ENCODE data around the gene NGEF. TPM values are rescaled to one million over a fixed set of nuclear protein-coding genes. Genes with fewer than 3 reads are reported as not detected.
A peak's percentile ranks its signal among the peaks of the same experiment; 100 is the strongest.
"Not testable (repeated sequence)": the region's sequence is repeated elsewhere in the genome, so short reads cannot be mapped to it uniquely, and the experiment has no call there.

The NGEF gene
- total RNA-seq, 1 experiment from 2014 or later: 0.34 TPM

DNA sequence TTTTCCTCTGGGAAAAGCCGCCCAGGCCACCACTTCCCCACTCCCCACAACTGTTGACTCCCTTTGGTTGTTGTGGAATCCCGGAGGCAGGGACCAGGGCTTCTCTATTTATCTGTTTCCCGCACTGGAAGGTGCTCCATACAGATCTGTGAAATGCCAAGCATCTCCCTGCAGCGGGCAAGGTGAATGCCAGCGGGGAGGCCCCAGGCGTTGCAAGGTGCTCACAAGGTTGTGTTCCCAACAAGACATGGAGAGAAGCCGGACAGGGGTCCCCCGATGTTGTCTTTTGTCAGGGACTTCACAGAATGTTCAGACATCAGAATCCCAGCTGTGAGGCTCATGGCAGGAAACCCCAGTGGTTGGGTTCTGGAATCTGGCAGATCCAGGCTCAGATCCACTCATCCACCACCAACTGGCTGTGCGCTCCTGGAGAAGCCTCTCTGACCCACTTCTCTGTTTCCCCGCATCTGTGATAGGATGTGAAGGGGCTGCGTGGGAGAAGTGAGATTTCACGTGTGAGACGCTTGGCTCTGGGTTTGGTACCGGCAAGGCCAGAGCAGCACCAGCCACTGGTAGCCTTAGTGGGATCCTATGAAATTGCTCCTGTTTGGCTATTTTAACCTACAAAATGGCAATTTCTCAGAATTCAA lies 10.8 kb upstream of the NGEF start:
- no peak for DNase-seq (ENCODE audit: low read depth)

DNA sequence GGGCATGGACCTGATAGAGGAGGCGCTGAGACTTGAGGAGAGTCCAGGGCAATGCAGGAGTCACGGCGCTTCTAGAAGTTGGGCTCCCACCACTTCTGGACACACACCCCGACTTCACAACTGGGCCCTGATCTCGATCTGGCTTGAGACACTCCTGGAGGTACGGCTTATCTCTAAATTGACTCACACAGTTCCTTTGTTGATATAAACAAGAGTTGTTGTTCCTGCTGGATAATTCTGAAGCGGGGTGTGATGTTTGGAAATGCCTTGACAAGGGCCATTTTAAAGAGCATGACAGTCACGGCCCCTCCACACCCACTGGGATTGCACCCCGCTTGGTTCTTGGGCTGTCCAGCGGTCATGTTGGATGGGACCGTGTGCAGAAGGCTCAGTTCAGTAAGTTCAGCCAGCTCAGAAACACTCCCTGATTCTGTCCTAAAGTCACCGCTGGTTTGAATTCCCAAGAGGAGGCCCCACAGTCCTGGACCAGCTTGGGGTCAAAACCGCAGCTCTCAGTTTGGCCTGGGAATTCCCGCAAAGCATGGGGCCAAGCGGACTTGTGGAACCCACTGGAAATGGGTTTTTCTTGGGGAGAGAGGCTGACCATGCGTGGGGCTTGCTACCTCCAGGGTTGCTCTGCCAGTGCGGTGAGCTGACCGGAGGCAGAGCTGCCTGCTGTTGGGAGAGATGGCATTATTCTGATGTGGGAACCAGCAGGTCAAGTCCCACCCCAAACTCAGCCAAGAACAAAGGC lies 10.1 kb upstream of the NGEF start:
- DNase-seq (ENCODE audit: low read depth): no peak

DNA sequence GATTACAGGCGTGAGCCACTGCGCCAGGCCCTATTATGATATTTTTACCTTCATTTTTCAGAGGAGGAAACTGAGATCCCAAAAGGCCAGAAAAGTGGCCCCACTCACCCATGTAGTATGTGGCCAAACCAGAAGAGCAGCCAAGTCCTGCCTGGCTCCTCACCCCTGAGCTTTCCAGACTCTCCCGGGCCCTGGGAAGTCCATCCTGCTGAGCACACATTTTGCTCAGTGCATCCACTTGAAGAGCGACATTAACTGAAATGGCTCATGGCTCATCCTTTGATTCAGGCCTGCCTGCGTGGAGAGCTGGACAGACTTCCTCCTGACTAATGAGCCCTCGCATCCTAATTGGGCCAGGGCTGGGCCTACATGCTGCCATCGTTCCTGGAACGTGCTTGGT lies 9.5 kb upstream of the NGEF start:
- no peak for DNase-seq (ENCODE audit: low read depth)

DNA sequence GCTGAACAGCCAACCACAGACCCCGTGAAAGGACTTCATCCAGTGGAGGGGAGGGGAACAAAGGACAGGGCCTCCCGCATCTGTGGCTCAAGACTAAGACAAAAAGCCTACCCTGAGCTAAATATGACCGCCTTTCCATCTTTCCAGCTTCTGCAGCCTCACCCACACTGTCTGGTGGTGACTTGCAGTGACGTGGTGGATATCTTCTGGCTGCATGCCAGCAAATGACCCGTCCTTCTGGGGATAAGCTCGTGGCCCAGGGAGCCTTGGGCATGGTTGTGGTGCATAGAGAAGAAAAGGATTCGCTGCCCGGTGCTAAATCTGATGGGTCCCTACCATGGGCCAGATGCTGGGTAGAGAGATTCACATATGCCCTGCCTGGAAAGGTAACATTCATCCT lies 8.7 kb upstream of the NGEF start:
- peak; percentile 30 for DNase-seq (ENCODE audit: low read depth)

GRCh38 chr2:233020454-233020853 lies 7.4 kb upstream of the NGEF start:
- no peak for DNase-seq (ENCODE audit: low read depth)

DNA sequence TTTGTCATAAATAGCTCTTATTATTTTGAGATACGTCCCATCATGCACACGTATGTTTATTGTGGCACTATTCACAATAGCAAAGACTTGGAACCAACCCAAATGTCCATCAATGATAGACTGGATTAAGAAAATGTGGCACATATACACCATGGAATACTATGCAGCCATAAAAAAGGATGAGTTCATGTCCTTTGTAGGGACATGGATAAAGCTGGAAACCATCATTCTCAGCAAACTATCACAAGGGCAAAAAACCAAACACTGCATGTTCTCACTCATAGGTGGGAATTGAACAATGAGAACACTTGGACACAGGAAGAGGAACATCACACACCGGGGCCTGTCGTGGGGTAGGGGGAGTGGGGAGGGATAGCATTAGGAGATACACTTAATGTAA lies 6.6 kb upstream of the NGEF start:
- DNase-seq (ENCODE audit: low read depth): not testable (repeated sequence)

DNA sequence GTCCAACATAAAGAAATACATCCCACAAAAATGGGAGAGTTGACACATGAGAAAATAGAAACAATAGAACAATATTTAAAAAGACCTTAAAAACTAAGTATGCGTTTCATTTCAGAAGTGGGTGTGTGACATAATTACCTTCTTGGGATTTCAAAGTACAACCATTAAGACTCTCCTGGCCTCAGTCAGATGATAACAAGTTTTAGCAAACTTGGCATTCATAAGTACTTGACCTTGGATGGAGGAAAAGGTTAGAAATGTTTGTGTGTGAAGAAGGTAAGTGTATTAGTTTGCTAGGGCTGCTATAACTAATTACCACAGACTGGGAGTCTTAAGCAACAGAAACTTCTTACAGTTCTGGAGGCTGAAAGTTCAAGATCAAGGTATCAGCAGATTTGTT lies 4.9 kb upstream of the NGEF start:
- no peak for DNase-seq (ENCODE audit: low read depth)

GRCh38 chr2:233015019-233015645 lies 2.1 kb upstream of the NGEF start:
- no peak for DNase-seq (ENCODE audit: low read depth)

DNA sequence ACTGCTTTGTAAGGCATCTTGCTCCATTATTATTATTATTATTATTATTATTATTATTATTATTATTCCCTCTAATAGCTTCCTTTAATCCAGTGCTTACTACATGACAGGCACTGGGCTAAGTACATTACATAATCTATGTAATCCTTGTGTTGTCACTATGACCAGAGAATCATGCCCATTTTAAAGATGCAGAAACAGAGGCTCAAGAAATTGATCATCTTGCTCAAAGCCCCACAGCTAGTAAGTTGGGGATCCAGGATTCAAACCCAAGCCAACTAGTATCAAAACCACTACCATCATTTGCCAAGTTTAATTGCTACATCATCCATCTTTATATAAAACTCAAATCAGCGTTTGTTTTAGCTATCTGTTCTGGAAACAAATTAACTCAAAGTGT lies 594 bp upstream of the NGEF start:
- no peak for DNase-seq (ENCODE audit: low read depth)

GRCh38 chr2:233012301-233012971 lies 620 bp downstream of the NGEF start:
- DNase-seq (ENCODE audit: low read depth): no peak

DNA sequence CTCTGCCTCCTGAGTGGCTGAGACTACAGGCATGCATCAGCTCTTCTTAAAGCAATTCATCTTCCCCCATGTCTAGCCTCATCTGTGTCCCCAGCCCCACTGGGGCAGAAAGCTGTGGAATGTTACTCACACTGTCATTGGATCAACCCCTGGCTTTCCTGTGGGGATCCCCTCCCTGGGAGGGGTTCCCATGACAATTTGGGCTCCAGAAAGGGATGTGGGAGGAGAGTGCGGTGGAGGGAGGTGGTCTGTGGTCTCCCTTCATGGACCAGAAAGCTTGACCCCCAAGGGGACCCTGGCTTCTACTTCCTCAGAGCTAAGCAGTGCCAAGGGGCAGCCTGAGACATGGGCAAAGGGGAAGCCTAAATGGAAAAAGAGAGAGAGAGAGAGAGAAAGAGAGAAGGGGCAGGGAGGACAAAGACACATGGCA lies 1.3 kb downstream of the NGEF start:
- DNase-seq (ENCODE audit: low read depth): no peak

DNA sequence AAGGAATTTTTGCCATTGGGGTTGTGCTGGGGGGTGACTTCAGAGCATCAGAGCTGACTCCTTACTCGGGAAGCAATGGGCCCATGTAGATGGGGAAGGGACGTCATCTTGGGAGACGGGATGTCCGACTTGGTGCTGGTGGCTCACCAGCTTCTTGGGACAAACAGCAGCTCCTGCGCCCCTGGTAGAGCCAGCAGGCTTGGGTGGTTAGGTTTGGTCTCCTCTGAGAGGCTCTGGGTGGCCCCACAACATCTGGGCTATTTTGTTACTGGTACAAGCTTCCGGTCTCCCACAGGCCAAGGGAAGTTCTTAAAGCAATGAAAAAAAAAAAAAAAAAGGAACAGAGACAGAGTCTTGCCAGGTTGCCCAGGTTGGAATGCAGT lies 1.8 kb downstream of the NGEF start:
- DNase-seq (ENCODE audit: low read depth): no peak

DNA sequence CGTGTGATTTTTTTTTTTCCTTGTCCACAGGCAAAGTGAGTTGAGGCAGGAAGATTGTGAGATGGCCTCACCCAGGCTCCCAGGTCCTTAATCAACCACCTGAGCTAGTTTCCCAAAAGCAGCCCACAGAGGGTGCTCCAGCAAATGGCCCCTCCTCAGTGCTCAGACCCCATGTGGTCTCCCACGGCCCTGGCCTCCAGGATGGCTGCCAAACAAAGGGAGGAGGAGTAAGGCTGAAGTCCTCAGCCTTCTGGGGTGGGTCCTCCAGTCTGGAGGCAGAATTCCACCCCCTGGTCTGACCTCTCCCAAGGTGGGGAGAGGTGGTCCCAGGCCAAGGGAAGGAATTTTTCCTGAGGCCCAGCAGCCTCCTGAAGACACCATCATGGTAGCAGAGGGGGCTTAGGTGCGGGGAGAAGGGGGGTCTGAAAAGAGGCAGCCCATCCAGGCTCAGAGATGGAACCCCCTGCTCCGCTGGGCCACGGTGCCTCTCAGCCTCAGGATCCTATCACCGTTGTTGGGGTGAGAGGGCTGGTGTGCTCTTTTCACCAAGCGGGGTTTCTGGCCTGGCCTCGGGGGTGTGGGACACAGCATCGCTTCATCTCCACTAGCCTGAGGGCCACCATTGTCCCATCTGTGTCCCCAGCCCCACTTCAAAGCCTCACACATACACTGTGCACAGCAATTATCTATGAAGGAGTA lies 2.3 kb downstream of the NGEF start:
- no peak for DNase-seq (ENCODE audit: low read depth)

DNA sequence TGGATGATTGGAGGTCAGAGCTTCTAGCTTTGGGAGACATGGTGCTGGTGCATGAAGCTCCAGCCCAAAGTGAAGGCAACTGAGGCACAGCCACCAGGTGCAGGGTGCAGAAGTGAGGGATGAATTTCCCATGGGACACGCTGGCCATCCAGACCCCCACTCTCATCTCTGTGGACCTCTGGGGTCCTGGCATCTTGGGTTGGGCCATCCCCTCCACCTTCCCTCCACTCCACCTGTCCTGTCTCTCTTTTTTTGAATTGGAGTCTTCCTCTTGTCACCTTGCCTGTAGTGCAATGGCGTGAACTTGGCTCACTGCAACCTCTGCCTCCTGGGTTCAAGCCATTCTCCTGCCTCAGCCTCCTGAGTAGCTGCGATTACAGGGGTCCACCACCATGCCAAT lies 3.4 kb downstream of the NGEF start:
- no peak for DNase-seq (ENCODE audit: low read depth)

- DNase-seq (ENCODE audit: low read depth): no peak
These were observed 5.3 kb downstream of the NGEF start for GRCh38 chr2:233007739-233008138.

DNA sequence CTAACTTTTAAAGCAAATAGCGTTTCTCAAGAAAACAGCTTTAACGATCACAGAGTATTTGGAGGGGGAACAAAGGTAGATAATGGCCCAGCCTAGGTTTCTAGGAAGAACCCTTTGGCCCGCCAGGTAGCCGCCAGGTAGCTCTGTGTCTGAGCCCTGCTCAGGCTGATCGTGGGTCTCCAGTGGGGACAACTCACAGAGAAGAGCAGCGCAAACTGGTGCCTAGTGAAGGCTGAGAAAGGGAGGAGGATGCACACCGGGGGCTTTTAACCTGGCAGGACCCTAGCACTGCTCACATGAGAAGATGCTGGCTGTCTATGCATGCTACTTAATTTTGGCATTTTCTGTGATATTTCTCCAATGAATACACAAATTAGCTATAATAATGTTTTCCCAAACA lies 5.8 kb downstream of the NGEF start:
- DNase-seq (ENCODE audit: low read depth): no peak

- DNase-seq (ENCODE audit: low read depth): no peak
These were observed 6.4 kb downstream of the NGEF start for GRCh38 chr2:233006648-233007047.

DNA sequence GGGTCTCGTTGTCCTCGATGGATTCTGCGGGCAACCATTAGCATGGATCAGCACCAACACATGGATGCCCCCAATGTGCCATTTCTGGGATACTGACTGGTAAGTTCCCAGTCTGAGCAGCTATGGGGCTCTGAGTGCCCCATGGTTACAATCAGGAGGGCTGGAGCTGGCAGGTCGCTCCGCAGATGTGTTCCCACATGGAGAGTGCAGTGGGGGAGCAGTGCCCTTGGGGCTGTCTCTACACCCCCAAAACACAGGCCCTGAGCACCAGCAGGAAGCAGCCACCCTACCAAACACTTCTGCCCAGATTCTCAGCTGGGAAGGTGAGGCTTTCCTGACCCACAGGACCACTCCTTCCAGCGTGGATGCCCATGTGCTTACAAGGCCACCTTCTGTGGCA lies 8.0 kb downstream of the NGEF start:
- no peak for DNase-seq (ENCODE audit: low read depth)

DNA sequence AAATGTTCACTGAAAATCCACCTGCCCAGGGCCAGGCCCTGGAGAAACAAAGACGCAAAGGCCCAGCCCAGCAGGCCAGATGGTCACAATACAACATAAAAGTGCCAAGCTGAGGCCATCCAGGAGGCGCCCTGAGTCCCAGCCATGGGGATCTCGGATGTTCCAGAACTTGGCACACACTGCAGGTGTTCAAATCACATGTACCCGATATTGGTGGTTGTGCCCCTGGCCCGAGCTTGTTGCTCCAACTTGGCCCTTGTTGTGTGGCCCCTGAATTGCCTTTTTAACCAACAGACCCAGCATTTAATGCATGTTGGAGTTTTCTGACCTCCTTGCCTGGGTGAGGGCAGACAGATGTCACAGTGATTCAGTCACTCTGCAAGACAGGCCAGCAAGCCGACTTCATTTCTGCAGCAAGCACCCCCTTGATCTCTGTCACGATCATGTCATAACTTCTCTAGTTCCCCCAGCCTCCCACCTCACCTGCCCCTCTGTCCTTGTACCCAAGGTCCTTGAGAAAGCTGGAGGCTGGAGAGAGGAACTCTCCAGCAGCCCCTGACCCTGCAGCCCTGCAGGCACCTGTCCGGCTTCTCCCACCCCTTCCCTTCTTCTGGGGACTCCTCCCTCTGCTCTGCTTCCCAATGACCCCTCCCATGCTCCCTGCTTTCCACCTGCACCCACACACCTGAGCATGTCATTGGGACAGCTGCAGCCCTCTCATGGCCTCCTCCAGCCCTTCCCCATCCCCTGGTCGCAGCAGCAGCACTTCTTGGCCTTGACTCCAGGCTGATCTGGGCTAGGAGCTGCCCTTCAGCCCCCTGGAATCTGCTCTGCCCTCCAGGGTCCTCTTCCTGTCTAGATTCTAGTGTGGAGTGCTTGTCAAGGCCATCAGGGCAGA lies 9.1 kb downstream of the NGEF start:
- DNase-seq (ENCODE audit: low read depth): no peak

DNA sequence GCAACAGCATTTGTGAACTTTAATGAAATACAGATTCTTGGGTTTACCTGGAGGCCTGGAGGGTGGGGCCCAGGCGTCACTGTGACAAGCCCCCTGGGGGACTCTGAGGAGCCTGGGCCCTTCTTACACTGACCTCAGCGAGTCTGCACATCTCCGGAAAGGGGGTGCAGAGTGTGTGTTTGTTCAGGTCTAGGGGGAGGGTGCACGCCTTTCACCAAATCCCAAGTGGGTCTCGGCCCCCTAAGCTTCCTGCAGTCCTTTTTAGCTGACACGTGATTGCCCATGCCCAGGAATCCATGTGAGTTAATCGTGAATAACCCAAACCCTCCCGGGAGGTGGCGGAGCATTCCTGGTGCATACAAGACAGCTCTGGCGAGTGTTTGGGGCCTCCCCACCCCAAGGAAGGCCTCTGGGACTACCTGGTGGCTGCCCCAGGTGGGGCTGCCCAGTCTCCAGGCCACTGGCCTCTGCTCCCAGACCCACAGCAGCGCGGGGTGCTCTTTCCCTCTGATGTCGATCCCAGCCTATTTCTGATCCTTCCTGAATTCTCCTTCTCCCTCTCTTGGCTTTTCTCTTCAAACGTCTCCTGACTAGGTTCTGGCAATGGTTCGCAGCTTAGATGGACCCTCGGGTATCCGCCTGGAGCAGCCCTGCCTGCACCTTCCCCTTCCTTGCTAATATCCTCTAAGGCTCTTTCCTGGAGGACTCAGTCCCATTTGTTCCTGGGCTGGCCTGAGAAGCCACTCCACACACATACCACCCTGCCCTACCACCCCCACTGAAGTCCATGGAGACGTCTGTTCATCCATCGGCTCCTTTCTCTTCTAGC lies 10.0 kb downstream of the NGEF start:
- DNase-seq (ENCODE audit: low read depth): no peak
